NCI-H2196 treated with DMSO at 0.1 percent for 48 hours (cell line): ENCODE data around the gene FGF22.
A peak's percentile ranks its signal among the peaks of the same experiment; 100 is the strongest.
"Not testable (repeated sequence)": the region's sequence is repeated elsewhere in the genome, so short reads cannot be mapped to it uniquely, and the experiment has no call there.

Experiments used
- DNase-seq: peaks from one replicate; lab custom pipeline; 2025; ENCODE audit not compliant: unreplicated experiment; lab: John Stamatoyannopoulos, UW

The FGF22 gene

DNA sequence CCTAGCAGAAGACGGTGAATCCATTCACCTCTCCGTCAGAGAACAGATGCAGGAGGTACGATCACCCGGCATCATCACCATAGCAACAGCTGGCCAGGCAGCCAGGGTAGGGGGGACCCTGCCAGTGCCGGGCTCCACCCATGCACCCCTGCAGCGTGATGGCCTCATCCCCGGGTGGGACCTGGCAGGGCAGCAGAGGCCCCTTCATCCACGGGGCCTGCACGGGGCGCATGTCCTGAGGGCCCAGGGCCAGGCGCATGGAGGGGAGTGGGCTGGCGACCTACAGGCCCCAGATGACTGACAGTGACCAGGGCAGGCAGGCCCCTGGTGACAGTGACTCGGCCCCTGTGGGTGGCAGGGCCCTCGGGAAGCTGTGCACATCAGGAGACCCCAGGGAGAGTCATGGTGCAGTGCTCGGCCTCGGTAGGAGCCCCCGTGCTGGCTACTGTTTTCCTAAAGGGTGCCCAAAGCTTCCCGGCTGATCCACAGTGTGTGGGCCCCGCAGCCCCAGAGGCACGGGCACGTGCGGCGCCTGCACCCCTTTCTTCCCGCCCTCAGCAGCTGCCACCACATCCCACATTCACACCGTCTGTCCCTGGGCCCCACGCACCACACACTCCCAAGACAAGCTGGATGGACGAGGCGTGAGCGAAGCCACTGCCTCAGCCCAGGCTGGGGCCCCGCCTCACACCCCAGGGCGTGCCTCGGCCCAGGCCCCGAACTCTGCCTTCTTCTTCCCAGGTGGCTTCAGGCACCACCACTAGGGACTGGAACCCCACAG, 18.6 kb downstream of the FGF22 start:
- DNase-seq, result no peak

DNA sequence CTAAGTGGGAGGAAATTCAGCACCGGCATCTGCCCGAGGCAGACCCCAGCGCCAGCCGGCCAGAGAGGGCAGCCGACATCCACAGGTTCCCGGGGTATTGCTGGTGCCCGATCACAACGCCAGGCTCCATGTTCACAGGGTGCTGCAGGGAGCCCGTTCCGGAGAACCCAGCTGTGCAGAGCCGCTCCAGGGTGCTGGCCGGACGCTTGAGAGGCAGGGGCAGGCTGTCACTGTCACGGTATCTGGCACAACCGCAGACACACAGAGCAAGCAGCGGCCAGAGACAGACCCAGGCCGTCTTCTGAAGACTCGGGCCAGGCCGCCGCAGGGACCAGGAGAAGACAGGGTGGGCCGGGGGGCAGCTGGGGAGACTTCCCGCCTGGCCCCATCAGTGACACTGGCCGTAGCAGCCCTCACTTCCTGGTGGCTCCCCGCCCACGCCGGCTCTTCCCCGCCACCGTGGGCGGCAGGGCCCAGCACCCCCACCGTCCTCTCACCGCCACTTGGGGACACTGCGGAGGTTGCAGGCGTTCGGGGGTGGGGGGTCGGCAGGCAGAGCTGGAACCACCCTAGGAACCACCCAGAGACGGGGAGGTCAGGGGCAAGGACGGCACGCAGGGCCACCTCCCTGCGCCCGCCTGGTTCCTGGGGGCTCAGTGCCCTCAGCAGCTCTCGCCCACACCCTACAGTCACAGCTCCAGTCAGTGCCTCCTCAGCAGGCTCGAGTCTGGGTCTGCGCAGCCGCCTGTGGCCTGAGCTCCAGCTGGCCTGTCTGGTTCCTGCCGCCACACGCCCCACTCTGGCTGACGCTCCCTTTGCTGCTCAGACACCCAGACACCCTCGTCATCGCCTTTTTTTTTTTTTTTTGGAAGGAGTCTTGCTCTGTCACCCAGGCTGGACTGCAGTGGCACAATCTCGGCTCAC, 19.5 kb downstream of the FGF22 start:
- no peak for DNase-seq

GRCh38 chr19:660793-661426, 21.2 kb downstream of the FGF22 start:
- DNase-seq, result no peak

DNA sequence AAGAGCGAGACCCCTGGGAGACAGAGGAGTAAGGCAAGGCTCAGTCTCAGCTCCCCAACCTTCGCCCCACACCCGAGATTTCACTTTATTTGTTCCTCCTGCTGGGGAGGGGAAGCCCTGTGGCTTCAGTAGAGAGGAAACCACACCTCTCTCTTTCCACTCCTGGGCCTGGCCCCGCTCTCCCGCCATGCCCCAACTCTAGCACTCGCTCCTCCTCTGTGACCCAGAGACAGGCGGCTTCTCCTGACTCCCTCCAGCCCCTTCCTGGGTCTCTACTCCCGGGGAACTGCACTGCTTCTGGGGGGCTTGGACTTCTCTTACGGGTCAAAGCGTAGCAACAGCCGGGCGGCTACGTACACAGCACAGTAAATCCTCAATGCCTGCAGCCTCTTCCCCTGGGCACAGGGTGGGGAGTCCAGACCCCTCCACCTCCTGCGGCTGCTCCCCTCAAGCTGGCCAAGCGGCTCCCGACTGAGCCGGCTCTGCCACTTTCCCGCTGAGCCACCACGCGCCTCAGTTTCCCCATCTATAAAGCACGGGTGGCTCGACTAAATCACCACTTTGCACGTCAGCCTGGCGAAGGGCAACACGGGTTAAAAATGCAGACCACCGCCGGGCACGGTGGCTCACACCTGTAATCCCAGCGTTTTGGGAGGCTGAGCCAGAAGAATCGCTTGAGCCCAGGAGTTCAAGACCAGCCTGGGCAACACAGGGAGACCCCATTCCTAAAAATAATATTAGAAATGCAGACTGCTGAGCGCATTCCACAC, 21.9 kb downstream of the FGF22 start:
- no peak for DNase-seq

DNA sequence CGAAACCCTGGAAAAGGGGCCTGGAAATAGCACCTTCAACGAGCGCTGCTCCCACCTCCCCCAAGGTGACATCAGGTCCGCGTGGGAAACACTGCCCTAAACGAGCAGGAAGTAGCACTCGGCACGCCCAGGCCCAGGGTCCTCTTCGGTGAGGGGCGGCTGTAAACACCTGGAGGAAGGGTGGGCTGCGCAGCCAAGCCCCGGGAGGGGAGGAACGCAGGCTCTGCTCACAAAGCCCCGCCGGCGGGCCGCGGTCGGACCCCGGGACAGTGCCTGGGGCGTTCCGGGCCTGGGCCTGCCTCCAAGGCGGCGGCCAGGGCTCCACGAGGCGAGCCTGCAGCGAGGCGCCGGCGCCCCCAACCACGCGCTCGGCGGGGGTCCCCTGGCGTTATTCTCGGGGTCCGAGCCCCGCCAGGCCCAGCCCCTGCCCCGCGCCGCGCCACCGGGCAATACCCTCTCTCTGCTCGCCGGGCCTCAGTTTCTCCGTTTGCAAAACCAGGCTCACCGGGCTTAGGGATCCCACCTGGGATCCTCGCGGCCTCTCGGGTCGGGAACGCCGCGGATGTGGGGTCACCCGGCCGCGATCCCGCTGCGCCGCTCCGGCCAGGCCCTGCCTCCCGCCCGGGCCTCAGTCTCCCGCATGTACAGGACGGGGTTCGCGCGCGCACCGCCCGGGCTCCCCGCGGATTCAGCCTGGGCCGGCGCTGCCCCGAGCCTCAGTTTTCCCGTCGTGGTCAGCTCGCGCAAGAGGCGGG, 22.7 kb downstream of the FGF22 start:
- no peak for DNase-seq

DNA sequence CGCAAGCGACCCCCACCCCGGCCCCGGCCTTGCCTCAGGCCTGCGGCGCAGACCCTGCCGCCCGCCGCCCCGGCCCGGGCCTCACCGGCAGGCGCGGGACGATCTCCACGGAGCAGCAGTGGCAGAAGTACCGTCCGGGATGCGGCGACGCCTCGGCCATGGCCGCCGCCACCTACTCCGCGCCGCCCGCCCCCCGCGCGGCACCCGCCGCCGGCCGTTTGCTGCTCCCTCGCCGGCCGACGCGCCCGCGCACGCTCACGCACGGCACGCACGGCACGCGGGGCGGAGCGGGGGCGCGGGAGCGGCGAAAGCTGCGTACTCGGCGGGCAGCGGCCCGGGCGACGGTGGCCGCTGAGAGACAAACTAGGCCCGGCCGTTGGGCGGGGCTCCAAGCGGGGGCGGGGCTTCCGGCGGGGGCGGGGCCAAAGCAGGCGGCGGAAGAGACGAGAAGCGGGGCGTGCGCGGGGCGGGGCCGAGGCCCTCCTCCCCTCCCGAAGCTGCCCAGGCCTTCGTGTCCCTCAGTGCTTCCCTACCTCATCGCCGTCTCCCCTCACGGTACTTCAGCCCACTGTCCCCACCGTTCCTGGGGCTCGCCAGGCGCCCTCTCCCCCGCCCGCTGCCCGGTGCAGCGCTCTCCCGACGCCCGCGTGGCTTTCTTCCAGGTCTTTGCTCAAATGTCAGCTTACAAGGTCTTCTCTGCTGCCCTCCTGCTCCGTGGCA, 23.4 kb downstream of the FGF22 start, which contains the start of gene RNF126:
Gene RNF126 (minus strand): TSS at position 253 of the 720 bp plus-strand sequence. CDS start 93 bp downstream, at position 160.
- peak; percentile 82 for DNase-seq

DNA sequence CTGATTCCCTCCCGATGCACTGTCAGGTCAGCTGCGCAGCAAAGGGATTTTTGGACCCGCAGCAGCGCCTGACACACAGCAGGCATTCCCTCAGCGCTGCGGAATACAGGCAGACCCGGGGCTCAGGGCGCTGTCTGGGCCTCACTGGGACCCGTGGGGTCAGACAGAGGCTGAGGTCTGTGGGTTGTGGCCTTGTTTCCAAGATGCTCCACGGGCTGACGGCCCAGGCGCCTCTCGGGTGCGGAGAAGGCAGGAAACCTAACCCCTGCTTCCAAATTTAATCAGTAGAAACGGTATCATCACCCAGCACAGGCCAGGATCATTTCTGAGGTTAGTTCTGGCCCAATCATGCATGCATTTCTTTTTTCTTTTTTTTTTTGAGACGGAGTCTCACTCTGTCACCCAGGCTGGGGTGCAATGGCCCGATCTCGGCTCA, 24.0 kb downstream of the FGF22 start:
- no peak for DNase-seq

DNA sequence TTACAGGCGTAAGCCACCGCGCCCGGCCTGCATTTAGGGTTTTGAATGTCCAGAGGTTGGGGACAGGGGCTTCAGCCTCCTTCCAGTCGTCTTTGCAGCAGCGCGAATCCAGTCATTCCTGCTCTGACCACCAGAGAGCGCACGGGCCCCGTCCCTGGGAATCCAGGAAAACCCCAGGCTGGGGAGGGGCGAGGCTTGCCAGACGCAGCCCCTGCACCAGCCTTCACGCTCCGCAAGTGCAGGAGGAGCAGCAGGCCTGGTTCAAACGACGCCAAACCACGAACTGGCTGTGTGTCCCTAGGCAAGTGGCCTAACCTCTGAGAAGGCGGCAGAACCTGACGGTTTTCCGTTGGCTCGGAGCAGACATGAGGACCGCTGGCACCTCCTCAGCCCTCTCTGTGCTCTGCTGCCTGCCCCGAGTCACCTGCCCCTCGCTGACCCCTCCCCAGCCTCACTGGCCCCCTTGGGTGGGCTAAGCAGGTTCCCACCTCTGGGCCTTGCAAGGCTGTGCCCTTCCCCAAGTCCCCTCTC, 25.3 kb downstream of the FGF22 start:
- DNase-seq, result peak; percentile 73

- not testable (repeated sequence) for DNase-seq
Observed at GRCh38 chr19:666985-667573, 27.4 kb downstream of the FGF22 start.

GRCh38 chr19:668675-669434, 29.2 kb downstream of the FGF22 start:
- not testable (repeated sequence) for DNase-seq

- no peak for DNase-seq
Observed at GRCh38 chr19:670609-671075, 31.0 kb downstream of the FGF22 start.

- no peak for DNase-seq
Observed at GRCh38 chr19:674282-675151, 34.8 kb downstream of the FGF22 start.

DNA sequence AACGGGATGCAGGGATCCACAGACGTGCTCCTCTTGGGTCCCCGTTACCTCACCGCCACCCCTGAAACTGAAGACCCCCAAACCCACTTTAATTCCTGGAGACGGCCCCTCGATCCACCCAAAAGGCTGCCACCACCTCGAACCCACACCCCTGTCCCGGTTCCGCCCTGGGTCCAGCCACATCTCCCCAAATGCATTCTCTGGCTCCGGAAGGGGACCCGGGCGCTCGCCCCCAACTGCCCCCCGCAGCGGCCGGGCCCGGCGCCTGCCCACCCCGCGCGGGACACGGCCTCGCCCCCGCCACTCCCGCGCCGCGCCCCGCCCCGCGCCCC, 36.3 kb downstream of the FGF22 start:
- DNase-seq, result no peak

GRCh38 chr19:676339-677105, 36.8 kb downstream of the FGF22 start, which contains the start of gene FSTL3:
FSTL3 (plus strand) TSS chr19:676392; CDS start chr19:676424, 32 bp downstream.
- no peak for DNase-seq

- DNase-seq, result no peak
Observed at GRCh38 chr19:677201-677600, 37.5 kb downstream of the FGF22 start.
